ENCODE results near the gene OR9Q1. TPM values are rescaled to one million over a fixed set of nuclear protein-coding genes. Genes with fewer than 3 reads are reported as not detected.
"Not testable (repeated sequence)": the region's sequence is repeated elsewhere in the genome, so short reads cannot be mapped to it uniquely, and the experiment has no call there.

The OR9Q1 gene
- total RNA-seq, 1 donor = not detected

DNA sequence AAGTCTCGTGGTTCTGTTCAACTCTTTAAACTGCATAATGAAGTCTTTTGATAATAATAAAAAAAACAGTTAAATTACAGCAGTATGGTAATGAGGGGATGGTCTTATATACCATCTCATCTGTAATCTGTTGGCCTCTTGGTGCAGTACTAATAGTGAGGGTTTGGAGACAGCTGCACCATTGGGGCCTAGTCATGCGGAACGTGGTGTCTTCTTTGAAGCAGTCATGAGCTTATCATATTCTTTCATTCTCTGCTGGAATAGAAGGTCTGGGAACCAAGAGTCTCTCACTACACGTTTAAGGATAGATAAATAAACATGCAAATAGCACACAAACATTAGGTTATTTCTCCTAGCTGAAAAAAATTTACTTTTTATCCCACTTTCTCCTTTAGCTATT is 40.9 kb upstream of the OR9Q1 start:
- no peaks in the 10 kb centered on the region for H3K27me3 ChIP-seq (ENCODE audit: insufficient read depth, low read length)
- no peaks in the 10 kb centered on the region for H3K9me3 ChIP-seq (ENCODE audit: low read depth, low read length)
- H3K79me2 ChIP-seq (ENCODE audit: insufficient read depth, low read length) = no peaks in the 10 kb centered on the region
- H3K4me3 ChIP-seq (ENCODE audit: insufficient read depth, low read length) = no peak overlapping the region
- no peak for TF ChIP-seq CTCF (IDR thresholded peaks at IDR 0.05; ENCODE audit: extremely low read depth, low read depth, low read length)
- DNase-seq (ENCODE audit: insufficient read length, low spot score, missing footprints) = no peak
- no peaks in the 10 kb centered on the region for H4K20me1 ChIP-seq (ENCODE audit: insufficient read depth, low read length)
- no peaks in the 10 kb centered on the region for H3K36me3 ChIP-seq (ENCODE audit: insufficient read depth, low read length)
- H3K27ac ChIP-seq (ENCODE audit: low read depth, low read length) = no peak overlapping the region
- no peak overlapping the region for H2AFZ ChIP-seq (ENCODE audit: low read length)
- H3K4me2 ChIP-seq (ENCODE audit: insufficient read depth, low read length) = no peak overlapping the region
- H3K4me1 ChIP-seq (ENCODE audit: insufficient read depth, low read length) = no peaks in the 10 kb centered on the region

GRCh38 chr11:57983191-57983590 is 40.5 kb upstream of the OR9Q1 start:
- Histone ChIP-seq H4K20me1 (ENCODE audit: insufficient read depth, low read length) (no peaks in the 10 kb centered on the region), H2AFZ (ENCODE audit: low read length) (no peak overlapping the region), H3K79me2 (ENCODE audit: insufficient read depth, low read length) (no peaks in the 10 kb centered on the region), H3K4me2 (ENCODE audit: insufficient read depth, low read length) (no peak overlapping the region), H3K4me1 (ENCODE audit: insufficient read depth, low read length) (no peaks in the 10 kb centered on the region), H3K27me3 (ENCODE audit: insufficient read depth, low read length) (no peaks in the 10 kb centered on the region), H3K4me3 (ENCODE audit: insufficient read depth, low read length) (no peak overlapping the region), H3K27ac (ENCODE audit: low read depth, low read length) (no peak overlapping the region), H3K9me3 (ENCODE audit: low read depth, low read length) (no peaks in the 10 kb centered on the region), H3K36me3 (ENCODE audit: insufficient read depth, low read length) (no peaks in the 10 kb centered on the region)
- no peak for TF ChIP-seq CTCF (IDR thresholded peaks at IDR 0.05; ENCODE audit: extremely low read depth, low read depth, low read length)
- no peak for DNase-seq (ENCODE audit: insufficient read length, low spot score, missing footprints)

DNA sequence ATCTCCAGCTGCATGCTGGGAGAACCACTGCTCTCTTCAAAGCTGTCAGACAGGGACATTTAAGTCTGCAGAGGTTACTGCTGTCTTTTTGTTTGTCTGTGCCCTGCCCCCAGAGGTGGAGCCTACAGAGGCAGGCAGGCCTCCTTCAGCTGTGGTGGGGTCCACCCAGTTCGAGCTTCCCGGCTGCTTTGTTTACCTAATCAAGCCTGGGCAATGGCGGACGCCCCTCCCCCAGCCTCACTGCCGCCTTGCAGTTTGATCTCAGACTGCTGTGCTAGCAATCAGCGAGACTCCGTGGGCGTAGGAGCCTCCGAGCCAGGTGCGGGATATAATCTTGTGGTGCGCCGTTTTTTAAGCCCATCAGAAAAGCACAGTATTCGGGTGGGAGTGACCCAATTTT is 24.2 kb upstream of the OR9Q1 start:
- not testable (repeated sequence) for H2AFZ ChIP-seq (ENCODE audit: low read length); H3K27me3 ChIP-seq (ENCODE audit: insufficient read depth, low read length); H3K79me2 ChIP-seq (ENCODE audit: insufficient read depth, low read length); H3K4me3 ChIP-seq (ENCODE audit: insufficient read depth, low read length); H3K4me2 ChIP-seq (ENCODE audit: insufficient read depth, low read length); H3K4me1 ChIP-seq (ENCODE audit: insufficient read depth, low read length); H3K9me3 ChIP-seq (ENCODE audit: low read depth, low read length); DNase-seq (ENCODE audit: insufficient read length, low spot score, missing footprints); H3K36me3 ChIP-seq (ENCODE audit: insufficient read depth, low read length); H3K27ac ChIP-seq (ENCODE audit: low read depth, low read length); H4K20me1 ChIP-seq (ENCODE audit: insufficient read depth, low read length)

DNA sequence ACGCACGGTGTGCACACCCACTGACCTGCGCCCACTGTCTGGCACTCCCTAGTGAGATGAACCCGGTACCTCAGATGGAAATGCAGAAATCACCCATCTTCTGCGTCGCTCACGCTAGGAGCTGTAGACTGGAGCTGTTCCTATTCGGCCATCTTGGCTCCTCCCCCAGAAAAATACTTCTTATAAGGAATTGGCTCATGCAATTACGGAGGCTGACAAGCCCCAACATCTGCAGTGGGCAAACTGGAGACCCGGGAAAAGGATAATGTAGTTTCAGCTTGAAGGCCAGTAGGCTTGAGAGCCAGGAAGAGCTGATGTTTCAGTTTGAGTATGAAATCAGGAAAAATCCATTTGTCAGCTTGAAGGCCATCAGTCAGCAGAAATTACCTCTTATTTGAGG is 23.7 kb upstream of the OR9Q1 start:
- not testable (repeated sequence) for H3K4me2 ChIP-seq (ENCODE audit: insufficient read depth, low read length); H4K20me1 ChIP-seq (ENCODE audit: insufficient read depth, low read length); H3K4me3 ChIP-seq (ENCODE audit: insufficient read depth, low read length); H3K27ac ChIP-seq (ENCODE audit: low read depth, low read length); H3K4me1 ChIP-seq (ENCODE audit: insufficient read depth, low read length); H3K36me3 ChIP-seq (ENCODE audit: insufficient read depth, low read length); H2AFZ ChIP-seq (ENCODE audit: low read length); H3K27me3 ChIP-seq (ENCODE audit: insufficient read depth, low read length); DNase-seq (ENCODE audit: insufficient read length, low spot score, missing footprints); H3K9me3 ChIP-seq (ENCODE audit: low read depth, low read length); H3K79me2 ChIP-seq (ENCODE audit: insufficient read depth, low read length)

- Histone ChIP-seq H3K27me3 (ENCODE audit: insufficient read depth, low read length) (no peaks in the 10 kb centered on the region), H3K79me2 (ENCODE audit: insufficient read depth, low read length) (no peaks in the 10 kb centered on the region), H4K20me1 (ENCODE audit: insufficient read depth, low read length) (no peaks in the 10 kb centered on the region), H2AFZ (ENCODE audit: low read length) (no peak overlapping the region), H3K36me3 (ENCODE audit: insufficient read depth, low read length) (no peaks in the 10 kb centered on the region), H3K4me2 (ENCODE audit: insufficient read depth, low read length) (no peak overlapping the region), H3K4me1 (ENCODE audit: insufficient read depth, low read length) (no peaks in the 10 kb centered on the region), H3K4me3 (ENCODE audit: insufficient read depth, low read length) (no peak overlapping the region), H3K9me3 (ENCODE audit: low read depth, low read length) (no peaks in the 10 kb centered on the region), H3K27ac (ENCODE audit: low read depth, low read length) (no peak overlapping the region)
- no peak for DNase-seq (ENCODE audit: insufficient read length, low spot score, missing footprints)
- no peak for TF ChIP-seq CTCF (IDR thresholded peaks at IDR 0.05; ENCODE audit: extremely low read depth, low read depth, low read length)
These were observed 23.0 kb upstream of the OR9Q1 start for GRCh38 chr11:58000699-58001098.
